Endometrial microvascular endothelial cells (primary cell): ENCODE measurements around the gene TRERF1. TPM values are rescaled to one million over a fixed set of nuclear protein-coding genes. Genes with fewer than 3 reads are reported as not detected.

Experiments
- in situ Hi-C: cut with HindIII; loops from 2 replicates; pipeline ENCODE4 v1.10.0; 2017; ENCODE audit warnings: low sequenced_read_pairs, low pct_unique_long_range_greater_than_20kb; ENCODE audit errors: inconsistent ontology term
- total RNA-seq: library from RNA; depleted of rRNA; stranded (reverse); fragments of >200 nt; gene quantifications from one replicate; pipeline ENCODE4 v1.2.3, GENCODE V29; 2015; ENCODE audit errors: inconsistent ontology term

The TRERF1 gene
- total RNA-seq, 1 donor from 2014 or later: 0.09 TPM

DNA sequence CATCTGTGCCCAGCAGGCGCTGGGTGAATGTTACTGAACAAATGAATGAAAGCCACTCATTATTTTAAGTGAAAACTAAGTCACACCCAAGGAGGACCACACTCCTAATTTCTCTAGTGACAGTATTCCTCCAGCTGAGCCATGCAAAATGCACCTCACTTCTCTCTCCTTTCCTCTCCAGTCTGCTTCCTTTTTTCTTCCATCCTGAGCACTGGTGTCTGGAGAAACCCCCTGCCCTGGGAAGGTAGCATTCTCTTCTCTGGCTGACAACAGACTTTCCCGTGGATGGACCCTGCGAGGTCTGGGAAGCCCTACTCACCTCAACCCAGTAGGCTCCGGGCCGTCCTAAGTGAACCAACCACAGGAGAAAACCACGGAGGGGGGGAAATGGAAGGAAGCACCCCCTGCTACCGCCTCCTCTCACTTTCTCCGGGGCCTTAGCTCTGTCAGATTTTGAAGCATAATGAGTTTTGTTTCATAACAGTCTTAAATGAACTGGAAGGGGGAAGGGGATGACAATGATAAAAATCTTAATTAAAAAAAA lies 22.6 kb downstream of the TRERF1 start:
- in situ Hi-C loops: no loop called here

DNA sequence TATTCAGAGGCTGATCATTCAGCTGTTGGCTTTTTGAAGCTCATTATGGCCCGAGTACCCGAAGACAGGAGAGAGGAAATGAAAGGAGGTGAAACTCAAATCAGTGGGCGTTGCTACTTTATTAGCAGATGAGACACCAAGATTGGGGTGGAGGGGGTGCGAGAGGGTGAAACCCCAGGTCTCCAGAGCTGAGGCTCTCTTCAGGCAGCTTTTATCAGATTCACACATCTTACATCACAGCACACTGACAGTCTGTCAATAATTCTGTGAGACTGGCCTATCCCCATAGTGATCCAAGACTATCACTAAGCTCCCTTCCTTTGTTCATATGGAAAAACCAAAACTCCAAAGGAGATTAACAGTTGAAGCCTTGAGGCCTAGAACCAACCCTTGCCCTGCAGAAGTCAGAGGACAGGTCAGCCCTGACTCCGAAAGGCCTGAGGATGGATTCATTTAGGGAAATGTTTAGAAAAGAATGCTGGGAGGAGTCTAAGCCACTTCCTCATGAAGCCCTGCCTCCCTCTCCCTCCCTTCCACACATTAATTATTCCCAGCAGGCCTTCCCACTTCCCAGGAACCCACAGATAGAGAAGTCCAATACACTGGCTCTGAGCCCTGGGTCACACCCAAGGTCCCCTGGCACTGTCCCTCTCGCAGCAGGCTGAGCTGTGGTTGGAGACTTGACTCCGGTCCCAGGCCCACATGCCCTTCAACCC lies 23.2 kb downstream of the TRERF1 start:
- in situ Hi-C loops: no loop called here

GRCh38 chr6:42427871-42428270 lies 23.9 kb downstream of the TRERF1 start:
- in situ Hi-C loops: no loop called here

DNA sequence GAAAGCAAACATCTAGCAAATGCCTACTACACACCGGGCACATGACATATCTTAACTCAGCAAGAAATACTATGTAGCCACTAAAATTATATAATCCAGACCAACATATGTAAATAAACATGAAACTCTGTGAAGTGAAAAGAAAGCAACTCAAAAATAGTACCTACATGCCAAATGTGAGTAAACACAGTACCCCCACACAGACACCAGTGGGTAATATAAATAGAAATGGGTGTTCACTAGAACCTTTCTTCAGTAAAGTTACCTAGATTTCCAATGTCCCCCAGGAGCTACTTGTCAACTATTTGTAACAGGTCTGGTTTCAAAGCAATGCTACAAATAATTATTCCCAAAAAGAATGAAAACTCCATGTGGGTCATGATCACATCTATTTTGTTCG lies 25.5 kb downstream of the TRERF1 start:
- in situ Hi-C loops: no loop called here

- in situ Hi-C loops: no loop called here
Measured at GRCh38 chr6:42424906-42425474, 26.7 kb downstream of the TRERF1 start.

DNA sequence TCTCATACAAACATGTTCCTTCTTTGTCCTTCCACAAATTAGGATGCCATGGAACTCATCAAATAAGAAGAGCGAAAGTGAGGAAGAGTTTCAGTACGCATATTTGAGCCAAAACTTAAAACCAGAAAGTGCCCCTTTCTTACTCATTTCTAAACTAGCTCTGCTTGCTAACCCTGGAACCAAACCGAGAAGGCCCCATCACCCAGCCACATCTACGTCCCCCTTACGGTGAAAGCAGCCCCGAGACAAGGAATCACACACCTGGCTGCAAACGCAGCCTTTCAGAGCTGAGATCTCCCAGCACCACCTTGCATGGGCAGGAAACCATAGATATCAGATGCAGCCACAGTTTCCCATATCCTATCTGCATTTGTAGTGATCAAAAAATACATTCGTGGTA lies 28.5 kb downstream of the TRERF1 start:
- in situ Hi-C loops: no loop called here

GRCh38 chr6:42420741-42421140 lies 31.0 kb downstream of the TRERF1 start:
- in situ Hi-C loops: no loop called here

GRCh38 chr6:42419490-42420280 lies 32.0 kb downstream of the TRERF1 start:
- in situ Hi-C loops: no loop called here

DNA sequence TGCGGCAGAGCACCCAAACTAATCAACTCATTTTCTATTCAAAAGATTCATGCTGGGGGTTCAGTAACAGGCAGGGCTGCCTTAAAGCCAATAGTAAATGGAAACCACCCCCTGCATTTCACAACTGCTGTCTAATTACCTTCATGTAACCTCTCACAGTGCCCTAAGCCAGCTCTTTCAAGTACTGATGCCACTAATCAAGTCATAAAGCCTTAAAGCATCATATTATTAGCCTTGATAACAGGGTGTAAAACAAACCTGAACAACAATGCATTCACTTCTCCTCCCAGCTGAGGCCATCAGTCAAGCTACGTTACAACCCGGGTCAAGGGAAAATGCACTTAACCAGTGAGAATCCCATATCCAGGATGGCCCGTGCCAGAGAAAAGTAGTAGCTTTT lies 33.0 kb downstream of the TRERF1 start:
- in situ Hi-C loops: no loop called here

DNA sequence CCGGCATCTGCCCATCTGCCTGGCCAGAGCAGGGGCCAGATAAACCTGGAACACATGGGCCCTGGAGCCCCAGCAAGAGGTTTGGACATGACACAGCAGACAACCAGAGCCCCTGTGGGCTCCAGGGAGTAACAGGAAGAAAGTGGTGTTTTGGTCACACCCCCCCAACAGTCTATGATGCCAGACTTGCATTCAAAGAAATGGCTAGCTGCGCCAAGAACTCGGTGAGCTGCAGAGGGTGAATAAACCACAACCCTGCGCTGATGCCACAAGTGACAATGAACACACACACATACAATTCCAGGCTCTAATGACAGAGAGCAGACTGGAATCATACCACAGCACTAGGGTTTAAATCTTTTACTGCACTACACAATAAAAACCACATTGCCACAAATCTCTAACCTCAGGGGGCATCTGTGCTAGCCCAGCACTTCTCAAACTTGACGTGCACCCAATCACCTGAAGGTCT lies 34.0 kb downstream of the TRERF1 start:
- in situ Hi-C loops: no loop called here

DNA sequence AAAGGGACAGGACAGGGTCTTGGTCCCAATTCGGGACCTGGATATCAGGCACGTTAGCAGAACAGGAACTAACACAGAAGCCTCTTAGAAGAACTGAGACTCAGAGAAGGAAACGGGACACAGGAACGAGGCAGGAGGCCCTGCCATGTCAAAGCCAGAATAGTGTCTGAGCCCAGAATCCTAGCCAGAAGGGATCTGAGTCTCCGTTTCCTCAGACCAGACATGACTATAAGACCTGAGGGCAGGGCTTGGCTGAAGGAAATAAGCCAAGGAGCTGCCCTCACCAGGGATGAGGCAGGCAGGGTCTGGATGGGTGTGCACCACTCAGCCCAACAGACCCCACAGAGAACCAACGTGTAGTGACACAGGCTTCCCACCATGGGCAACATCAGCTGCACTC lies 40.3 kb downstream of the TRERF1 start:
- in situ Hi-C loops: no loop called here

DNA sequence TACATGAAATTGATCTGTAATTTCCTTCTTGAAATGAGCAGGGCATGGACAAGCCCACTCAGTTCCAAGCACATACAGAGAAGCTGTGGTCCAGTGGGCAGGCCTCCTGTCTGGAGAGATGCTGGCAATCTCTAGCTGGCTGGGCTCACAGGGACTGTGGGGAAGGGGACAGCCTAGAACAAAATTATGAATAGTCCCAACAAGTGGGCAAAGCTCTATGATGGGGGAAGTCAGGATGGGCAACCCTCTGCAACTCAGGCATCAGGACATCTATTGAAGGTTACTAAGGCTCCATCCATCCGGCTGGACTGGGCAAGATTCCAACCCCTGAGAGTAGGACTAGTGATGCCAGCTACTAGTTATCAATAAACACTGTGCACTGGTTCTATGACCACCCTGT lies 40.9 kb downstream of the TRERF1 start:
- in situ Hi-C loops: no loop called here

DNA sequence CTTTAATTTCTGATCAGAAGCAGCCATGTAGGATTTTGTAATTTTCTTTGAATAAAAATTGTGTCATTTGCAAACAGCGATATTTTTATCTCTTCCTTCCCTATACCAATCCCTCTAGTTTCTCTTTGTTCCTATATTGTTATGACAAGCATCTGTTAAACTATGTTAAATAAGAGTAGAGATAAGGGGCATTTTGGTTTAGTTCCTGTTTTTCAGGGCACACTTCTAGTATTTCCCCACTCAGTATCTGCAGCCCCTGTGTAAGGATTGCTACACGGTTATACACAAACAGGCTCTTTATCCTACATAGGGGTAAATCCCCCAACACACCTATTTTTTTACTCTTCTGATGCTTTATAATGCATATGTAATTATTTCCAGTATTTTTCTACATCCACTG lies 42.1 kb downstream of the TRERF1 start:
- in situ Hi-C loops: no loop called here

GRCh38 chr6:42407379-42407778 lies 44.3 kb downstream of the TRERF1 start:
- in situ Hi-C loops: no loop called here

DNA sequence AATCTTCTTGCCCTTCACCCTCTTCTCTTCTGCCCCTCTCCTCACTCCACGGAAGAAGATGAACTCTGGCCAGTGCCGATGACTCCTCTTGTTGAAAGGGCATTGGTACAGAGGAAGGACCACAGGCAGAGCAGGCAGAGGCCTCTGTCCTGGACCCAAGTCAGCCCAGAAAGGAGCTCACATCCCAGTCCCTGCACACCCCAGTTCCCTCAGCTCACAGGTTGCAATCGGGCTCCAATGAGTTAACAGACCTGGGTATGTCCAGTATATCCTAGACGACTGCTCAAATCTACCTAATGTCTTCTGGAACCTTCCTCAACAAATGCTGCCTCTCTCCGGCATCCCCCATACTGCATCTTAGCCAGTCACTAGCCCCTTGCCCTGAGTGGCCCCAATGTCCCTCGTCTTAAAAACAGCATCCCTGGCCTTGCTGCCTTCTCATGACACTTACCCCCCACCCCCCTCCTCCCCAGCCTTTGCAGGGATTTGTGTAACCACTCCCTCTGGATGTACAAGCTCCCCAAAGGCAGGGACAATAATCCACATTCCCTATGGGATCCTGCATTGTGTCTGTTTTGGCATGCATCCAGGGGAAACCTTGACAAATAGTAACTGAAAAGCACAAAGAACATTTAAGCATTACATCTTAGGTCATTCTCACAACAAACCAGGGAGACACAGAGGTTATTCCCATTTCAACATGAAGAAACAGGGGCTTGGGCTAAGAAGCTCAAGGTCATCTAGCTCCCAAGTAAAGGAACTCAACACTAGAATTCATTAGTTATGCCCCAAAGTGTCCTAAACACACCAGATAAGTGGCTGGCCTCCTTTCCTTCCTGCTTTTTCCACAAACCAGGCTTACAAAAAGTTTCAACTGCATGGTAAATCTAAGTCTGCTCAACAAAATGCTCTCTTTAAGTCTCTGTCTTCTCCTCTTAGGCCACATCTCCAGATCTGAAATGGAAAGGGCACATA lies 45.1 kb downstream of the TRERF1 start:
- in situ Hi-C loops: no loop called here

- in situ Hi-C loops: no loop called here
Measured at GRCh38 chr6:42405021-42405420, 46.7 kb downstream of the TRERF1 start.

- in situ Hi-C loops: no loop called here
Measured at GRCh38 chr6:42404484-42404883, 47.2 kb downstream of the TRERF1 start.

DNA sequence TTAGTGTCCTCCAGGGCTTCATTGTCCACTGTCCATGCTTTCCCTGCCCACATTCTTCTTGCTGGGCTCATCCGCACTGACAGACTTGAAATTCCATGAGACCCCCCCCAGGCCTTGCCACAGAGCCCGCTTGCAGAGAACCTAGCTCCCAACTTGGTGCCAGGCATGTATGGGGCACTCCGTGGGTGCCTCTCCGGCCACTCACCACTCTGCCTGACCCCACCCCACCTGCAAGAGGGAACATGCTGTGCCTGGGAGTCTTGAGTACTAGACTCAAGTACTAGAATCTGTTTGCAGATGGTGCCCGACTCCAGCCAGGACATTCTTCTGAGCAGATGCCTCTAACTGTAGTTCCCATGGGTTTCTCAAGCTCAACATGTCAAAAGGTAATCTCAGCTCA lies 47.9 kb downstream of the TRERF1 start:
- in situ Hi-C loops: no loop called here

DNA sequence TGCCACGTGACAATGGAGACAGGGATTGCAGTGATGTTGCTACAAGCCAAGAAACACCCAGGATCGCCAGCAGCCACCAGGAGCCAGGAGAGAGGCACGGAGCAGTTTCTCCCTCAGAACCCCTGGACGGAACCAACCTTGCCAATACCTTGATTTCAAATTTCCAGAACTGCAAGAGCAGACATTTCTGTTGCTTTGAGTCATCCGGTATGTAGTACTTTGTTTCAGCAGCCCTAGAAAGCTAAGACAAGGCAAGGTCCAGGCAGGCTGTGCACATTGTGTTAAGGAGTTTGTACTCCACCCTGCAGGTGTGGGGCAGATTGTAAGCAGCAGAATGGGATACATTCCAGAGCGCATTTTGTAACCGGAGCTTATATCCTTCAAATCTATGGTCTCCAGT lies 48.3 kb downstream of the TRERF1 start:
- in situ Hi-C loops: no loop called here
